ENCODE measurements around the gene TBC1D1. TPM values are rescaled to one million over a fixed set of nuclear protein-coding genes. Genes with fewer than 3 reads are reported as not detected.

The TBC1D1 gene
- total RNA-seq, 1 experiment from 2014 or later: 28.5 TPM

DNA sequence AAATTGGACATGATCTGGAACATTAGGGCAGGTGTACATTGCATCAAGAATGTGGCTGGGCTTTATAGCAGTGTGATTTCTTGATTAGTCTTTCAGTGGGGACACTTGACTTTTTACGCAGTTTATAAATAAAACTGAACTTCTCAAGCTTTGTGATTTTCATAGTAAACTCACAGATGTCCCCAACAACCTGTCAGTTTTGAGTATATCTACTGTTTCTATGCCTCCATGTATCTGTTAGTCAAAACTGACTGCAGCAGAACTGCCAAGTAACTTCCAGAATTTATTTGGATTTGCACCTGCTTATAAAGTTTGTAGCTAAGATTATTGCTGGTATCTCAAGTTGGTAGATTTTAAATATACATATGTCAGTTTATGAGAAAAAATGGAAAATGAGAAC is 89.4 kb downstream of the TBC1D1 start:
- no peak overlapping the region for H3K27ac Mint-ChIP-seq (ENCODE audit: unreplicated experiment)
- Histone ChIP-seq H3K4me1 (peaks cover 15% of the 10 kb centered on the region; the same call in 1 of the 2 replicates), H3K27me3 (replicated peaks; ENCODE audit: control insufficient read depth, insufficient read depth, low read length) (no peaks in the 10 kb centered on the region), H3K4me3 (ENCODE audit: low read depth, low read length) (no peak overlapping the region), H3K36me3 (ENCODE audit: control insufficient read depth, insufficient read depth, low read length) (no peaks in the 10 kb centered on the region), H3K9me3 (no peaks in the 10 kb centered on the region)
- POLR2A ChIA-PET: no interaction called here
- H3K9me3 Mint-ChIP-seq (ENCODE audit: unreplicated experiment): no peaks in the 10 kb centered on the region
- intact Hi-C loops (cut with micrococcal nuclease; ENCODE audit: unreplicated experiment): no loop called here
- H3K27me3 Mint-ChIP-seq (ENCODE audit: insufficient read depth, unreplicated experiment): no peaks in the 10 kb centered on the region
- peaks cover 13% of the 10 kb centered on the region for H3K4me1 Mint-ChIP-seq (ENCODE audit: low read depth, unreplicated experiment)
- TF ChIP-seq, protein P1, sequence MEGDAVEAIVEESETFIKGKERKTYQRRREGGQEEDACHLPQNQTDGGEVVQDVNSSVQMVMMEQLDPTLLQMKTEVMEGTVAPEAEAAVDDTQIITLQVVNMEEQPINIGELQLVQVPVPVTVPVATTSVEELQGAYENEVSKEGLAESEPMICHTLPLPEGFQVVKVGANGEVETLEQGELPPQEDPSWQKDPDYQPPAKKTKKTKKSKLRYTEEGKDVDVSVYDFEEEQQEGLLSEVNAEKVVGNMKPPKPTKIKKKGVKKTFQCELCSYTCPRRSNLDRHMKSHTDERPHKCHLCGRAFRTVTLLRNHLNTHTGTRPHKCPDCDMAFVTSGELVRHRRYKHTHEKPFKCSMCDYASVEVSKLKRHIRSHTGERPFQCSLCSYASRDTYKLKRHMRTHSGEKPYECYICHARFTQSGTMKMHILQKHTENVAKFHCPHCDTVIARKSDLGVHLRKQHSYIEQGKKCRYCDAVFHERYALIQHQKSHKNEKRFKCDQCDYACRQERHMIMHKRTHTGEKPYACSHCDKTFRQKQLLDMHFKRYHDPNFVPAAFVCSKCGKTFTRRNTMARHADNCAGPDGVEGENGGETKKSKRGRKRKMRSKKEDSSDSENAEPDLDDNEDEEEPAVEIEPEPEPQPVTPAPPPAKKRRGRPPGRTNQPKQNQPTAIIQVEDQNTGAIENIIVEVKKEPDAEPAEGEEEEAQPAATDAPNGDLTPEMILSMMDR (IDR thresholded peaks at IDR 0.05; ENCODE audit: insufficient read depth in 1 of 2, low read depth in 1 of 2, low read length in 1 of 2, severe bottlenecking in 1 of 2, unreplicated experiment in 1 of 2): no peak
- no peak for DNase-seq
- CTCF ChIA-PET: interaction anchor here (0.7 kb wide), 1 partner anchor 30 kb away, joined by 4 read pairs; no protein-coding TSS in a partner anchor
- no TSS peak for BruUV-seq (replicated peaks)
- no peaks in the 10 kb centered on the region for H3K36me3 Mint-ChIP-seq (ENCODE audit: insufficient read depth, unreplicated experiment)
- H3K4me3 Mint-ChIP-seq (ENCODE audit: unreplicated experiment): no peak overlapping the region

DNA sequence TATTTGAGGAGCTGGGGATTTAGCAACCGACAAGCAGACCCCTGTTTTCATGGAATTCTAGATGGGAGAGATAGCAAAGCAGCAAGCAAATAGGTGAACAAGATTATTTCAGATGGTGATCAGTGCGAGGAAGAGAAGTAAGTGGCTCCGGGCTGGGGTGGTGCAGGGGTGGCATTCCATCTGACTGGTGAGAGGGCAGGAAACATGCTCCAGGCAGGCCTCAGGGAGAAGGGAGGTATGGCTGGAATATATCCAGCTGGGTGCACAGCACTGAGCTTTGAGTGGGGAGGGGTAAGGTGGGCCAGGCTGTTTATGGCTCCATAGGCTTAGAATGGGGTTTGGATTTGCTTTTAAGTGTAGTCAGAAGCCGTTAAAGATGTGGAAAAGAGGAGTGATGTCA is 90.5 kb downstream of the TBC1D1 start:
- Mint-ChIP-seq H3K27me3 (ENCODE audit: insufficient read depth, unreplicated experiment) (no peaks in the 10 kb centered on the region), H3K9me3 (ENCODE audit: unreplicated experiment) (no peaks in the 10 kb centered on the region), H3K36me3 (ENCODE audit: insufficient read depth, unreplicated experiment) (no peaks in the 10 kb centered on the region), H3K4me3 (ENCODE audit: unreplicated experiment) (no peak overlapping the region), H3K27ac (ENCODE audit: unreplicated experiment) (no peak overlapping the region), H3K4me1 (ENCODE audit: low read depth, unreplicated experiment) (peaks cover 13% of the 10 kb centered on the region)
- Histone ChIP-seq H3K4me3 (ENCODE audit: low read depth, low read length) (no peak overlapping the region), H3K9me3 (no peaks in the 10 kb centered on the region), H3K36me3 (ENCODE audit: control insufficient read depth, insufficient read depth, low read length) (no peaks in the 10 kb centered on the region), H3K4me1 (peaks cover 14% of the 10 kb centered on the region; the same call in 1 of the 2 replicates), H3K27me3 (replicated peaks; ENCODE audit: control insufficient read depth, insufficient read depth, low read length) (no peaks in the 10 kb centered on the region)
- CTCF ChIA-PET: no interaction called here
- POLR2A ChIA-PET: no interaction called here
- TF ChIP-seq, protein P1 (IDR thresholded peaks at IDR 0.05; ENCODE audit: insufficient read depth in 1 of 2, low read depth in 1 of 2, low read length in 1 of 2, severe bottlenecking in 1 of 2, unreplicated experiment in 1 of 2): no peak
- intact Hi-C loops (cut with micrococcal nuclease; ENCODE audit: unreplicated experiment): no loop called here
- BruUV-seq (replicated peaks): no TSS peak
- no peak for DNase-seq

DNA sequence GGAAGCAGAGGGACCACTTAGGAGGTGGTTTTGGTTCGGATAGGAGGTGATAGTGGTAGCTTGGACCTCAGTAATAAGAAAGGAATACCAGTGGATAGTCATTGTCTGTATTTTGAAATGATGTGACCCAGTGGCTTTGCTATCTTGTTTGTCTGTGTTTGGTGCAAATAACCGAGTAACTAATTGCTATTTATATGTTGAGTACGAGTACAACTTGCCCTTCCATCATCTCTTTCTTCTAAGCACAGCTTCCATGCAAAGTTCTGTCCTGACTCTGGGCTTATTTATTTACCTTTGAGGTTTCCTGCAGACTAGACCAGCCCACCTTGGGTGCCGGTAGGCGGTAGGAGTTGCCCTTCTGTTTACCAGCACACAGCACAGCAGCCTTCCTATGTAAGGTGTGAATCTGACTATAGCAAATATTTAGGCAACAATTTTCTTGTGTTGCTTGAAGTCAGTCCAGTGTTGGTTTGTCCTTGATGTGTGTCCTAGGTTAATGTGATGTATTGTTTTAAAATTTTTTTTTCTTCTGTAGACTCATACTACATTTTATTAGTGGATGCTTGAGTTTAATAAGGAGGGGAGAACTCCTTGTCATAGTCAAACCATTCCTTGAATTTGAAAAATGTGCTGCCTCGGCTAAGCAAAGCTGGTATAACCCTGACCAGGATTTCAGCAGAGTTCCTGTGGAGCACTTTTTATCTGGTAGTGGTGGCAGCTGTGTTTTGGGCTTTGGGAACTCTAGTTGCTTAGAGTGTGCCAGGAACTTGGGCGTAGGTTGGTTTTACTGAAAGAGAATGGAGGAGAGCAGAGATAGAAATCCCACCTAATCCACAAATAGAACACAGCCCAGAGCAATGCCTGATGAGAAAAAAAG is 91.2 kb downstream of the TBC1D1 start:
- Mint-ChIP-seq H3K4me1 (ENCODE audit: low read depth, unreplicated experiment) (peaks cover 13% of the 10 kb centered on the region), H3K4me3 (ENCODE audit: unreplicated experiment) (no peak overlapping the region), H3K9me3 (ENCODE audit: unreplicated experiment) (no peaks in the 10 kb centered on the region), H3K27ac (ENCODE audit: unreplicated experiment) (no peak overlapping the region), H3K27me3 (ENCODE audit: insufficient read depth, unreplicated experiment) (no peaks in the 10 kb centered on the region), H3K36me3 (ENCODE audit: insufficient read depth, unreplicated experiment) (no peaks in the 10 kb centered on the region)
- Histone ChIP-seq H3K4me3 (ENCODE audit: low read depth, low read length) (no peak overlapping the region), H3K36me3 (ENCODE audit: control insufficient read depth, insufficient read depth, low read length) (no peaks in the 10 kb centered on the region), H3K9me3 (no peaks in the 10 kb centered on the region), H3K27me3 (replicated peaks; ENCODE audit: control insufficient read depth, insufficient read depth, low read length) (no peaks in the 10 kb centered on the region), H3K4me1 (0 out of 2 replicates have a peak, but pooled peaks cover 10% of the 10 kb centered on the region)
- TF ChIP-seq, protein P1 (IDR thresholded peaks at IDR 0.05; ENCODE audit: insufficient read depth in 1 of 2, low read depth in 1 of 2, low read length in 1 of 2, severe bottlenecking in 1 of 2, unreplicated experiment in 1 of 2): no peak
- ChIA-PET CTCF (no interaction called here), POLR2A (no interaction called here)
- no peak for DNase-seq
- intact Hi-C loops (cut with micrococcal nuclease; ENCODE audit: unreplicated experiment): no loop called here
- no TSS peak for BruUV-seq (replicated peaks)

Data from Caco-2 (cell line).